Colon (tissue), 2 donors: ENCODE results near the gene SLC46A3.
"Not testable (repeated sequence)": the region's sequence is repeated elsewhere in the genome, so short reads cannot be mapped to it uniquely, and the experiment has no call there.

Source experiments
- FAIRE-seq: peaks from 2 replicates; lab custom pipeline; 2012; peaks lifted over from hg19 to GRCh38; lab: Jason Lieb, UNC
- donor health status: control.
- donor health status: control.

The SLC46A3 gene

GRCh38 chr13:28729541-28729940 is 10.8 kb upstream of the SLC46A3 start:
- no peak for FAIRE-seq

GRCh38 chr13:28728642-28729041 is 9.9 kb upstream of the SLC46A3 start:
- no peak for FAIRE-seq

- FAIRE-seq: no peak
These were observed 6.4 kb upstream of the SLC46A3 start for GRCh38 chr13:28725046-28725610.

GRCh38 chr13:28723806-28724205 is 5.0 kb upstream of the SLC46A3 start:
- no peak for FAIRE-seq

GRCh38 chr13:28719227-28720055 is 671 bp upstream of the SLC46A3 start:
- FAIRE-seq: no peak

- no peak for FAIRE-seq
These were observed 601 bp downstream of the SLC46A3 start for GRCh38 chr13:28718196-28718542.

- no peak for FAIRE-seq
These were observed 1.6 kb downstream of the SLC46A3 start for GRCh38 chr13:28717170-28717569.

- FAIRE-seq: no peak
These were observed 2.3 kb downstream of the SLC46A3 start for GRCh38 chr13:28716511-28716910.

GRCh38 chr13:28714651-28715050 is 4.1 kb downstream of the SLC46A3 start:
- FAIRE-seq: no peak

GRCh38 chr13:28710161-28710560 is 8.6 kb downstream of the SLC46A3 start:
- no peak for FAIRE-seq

GRCh38 chr13:28707629-28708427 is 10.9 kb downstream of the SLC46A3 start:
- FAIRE-seq: no peak

- FAIRE-seq: no peak
These were observed 13.2 kb downstream of the SLC46A3 start for GRCh38 chr13:28705461-28706083.

- FAIRE-seq: no peak
These were observed 13.9 kb downstream of the SLC46A3 start for GRCh38 chr13:28704919-28705318.

- FAIRE-seq: no peak
These were observed 14.5 kb downstream of the SLC46A3 start for GRCh38 chr13:28704282-28704681.

GRCh38 chr13:28699246-28699645 is 19.5 kb downstream of the SLC46A3 start:
- FAIRE-seq: no peak

- no peak for FAIRE-seq
These were observed 21.3 kb downstream of the SLC46A3 start for GRCh38 chr13:28697441-28697840.

- FAIRE-seq: not testable (repeated sequence)
These were observed 24.9 kb downstream of the SLC46A3 start for GRCh38 chr13:28693605-28694491.

- FAIRE-seq: no peak
These were observed 32.9 kb downstream of the SLC46A3 start for GRCh38 chr13:28685892-28686291.

GRCh38 chr13:28685114-28685513 is 33.7 kb downstream of the SLC46A3 start:
- FAIRE-seq: no peak

GRCh38 chr13:28684257-28684656 is 34.5 kb downstream of the SLC46A3 start:
- FAIRE-seq: no peak

- not testable (repeated sequence) for FAIRE-seq
These were observed 35.6 kb downstream of the SLC46A3 start for GRCh38 chr13:28683169-28683568.

- FAIRE-seq: no peak
These were observed 38.2 kb downstream of the SLC46A3 start for GRCh38 chr13:28680541-28680940.
